Body of pancreas (tissue), 4 donors: ENCODE results near the gene ARID4A. TPM values are rescaled to one million over a fixed set of nuclear protein-coding genes. Genes with fewer than 3 reads are reported as not detected.

ENCODE experiments used
- ATAC-seq: fragments of 150-250 bp; one replicate; pipeline ENCODE4 v1.9.1; 2016
- DNase-seq, 4 donors: peaks; one replicate each; pipeline ENCODE4 v3.0.0-alpha.2; 2019
- H3K27ac ChIP-seq, 4 donors: fragments of 200-600 bp; sonication (generic); 1 replicate in 3 of 4; 2 replicates in 1 of 4; pipeline versions ENCODE4 v1.5.1 to v1.6.1; 2016 to 2019; ENCODE audit warnings: mild to moderate bottlenecking in 1 of 4, mixed read lengths in 1 of 4, moderate library complexity in 1 of 4
- H3K27me3 ChIP-seq, 2 donors: fragments of 200-600 bp; sonication (generic); one replicate each; pipeline ENCODE4 v1.6.0; 2016; ENCODE audit warnings: mild to moderate bottlenecking in 1 of 2
- H3K36me3 ChIP-seq, 2 donors: fragments of 200-600 bp; sonication (generic); replicated peaks in 1 of 2; 2 replicates each; pipeline ENCODE4 v1.5.1; 2016; ENCODE audit warnings: low read depth in 2 of 2; ENCODE audit not compliant: insufficient read depth in 1 of 2
- H3K4me1 ChIP-seq: fragments of 200-600 bp; sonication (generic); one replicate; pipeline ENCODE4 v1.6.0; 2016
- H3K4me3 ChIP-seq, 2 donors: fragments of 200-600 bp; sonication (generic); 1 replicate in 1 of 2; 2 replicates in 1 of 2; pipeline ENCODE4 v1.5.1; 2016 to 2019
- H3K9me3 ChIP-seq, 3 donors: fragments of 200-600 bp; sonication (generic); 1 replicate in 2 of 3; 2 replicates in 1 of 3; pipeline ENCODE4 v1.5.1; 2016
- POLR2A ChIP-seq, 3 donors: fragments of 450-650 bp; IDR thresholded peaks; one replicate each; pipeline ENCODE4 v1.6.1; 2016; ENCODE audit warnings: antibody characterized with exemption in 3 of 3, mild to moderate bottlenecking in 2 of 3
- WGBS, 2 donors: methylation state at CpG; one replicate each; pipeline ENCODE4 v1.1.5; 2017; 5-methylcytosine and 5-hydroxymethylcytosine counted together
- intact Hi-C: fragments of 100-400 bp; cut with DNase I; formaldehyde crosslinking; loops from one replicate; pipeline ENCODE4 v1.15.1; 2023
- total RNA-seq, 2 donors: library from RNA; depleted of rRNA; stranded (reverse); fragments of >200 nt; gene quantifications; one replicate each; pipeline ENCODE4 v1.1.0, GENCODE V29; 2016
- TF ChIP-seq, protein P1 (sequence below), 7 experiments: fragments of 450-650 bp in 4 of 7; fragments of 200-600 bp in 3 of 7; sonication (generic) in 3 of 7; IDR thresholded peaks; one replicate each; pipeline ENCODE4 v1.5.1; 2016 to 2019; ENCODE audit warnings: antibody characterized with exemption in 7 of 7

Gene ARID4A
- total RNA-seq, 2 donors from 2014 or later = 23.6 to 28.3 TPM

GRCh38 chr14:58265401-58265800 is 33.0 kb upstream of the ARID4A start:
- Histone ChIP-seq H3K4me3 (no peak overlapping the region), H3K4me1 (no peaks in the 10 kb centered on the region), H3K36me3 (peaks cover 0 to 37% of the 10 kb centered on the region in 2 donors), H3K27me3 (no peaks in the 10 kb centered on the region), H3K27ac (no peak overlapping the region), H3K9me3 (no peaks in the 10 kb centered on the region)
- no peak for ATAC-seq
- TF ChIP-seq, protein P1, sequence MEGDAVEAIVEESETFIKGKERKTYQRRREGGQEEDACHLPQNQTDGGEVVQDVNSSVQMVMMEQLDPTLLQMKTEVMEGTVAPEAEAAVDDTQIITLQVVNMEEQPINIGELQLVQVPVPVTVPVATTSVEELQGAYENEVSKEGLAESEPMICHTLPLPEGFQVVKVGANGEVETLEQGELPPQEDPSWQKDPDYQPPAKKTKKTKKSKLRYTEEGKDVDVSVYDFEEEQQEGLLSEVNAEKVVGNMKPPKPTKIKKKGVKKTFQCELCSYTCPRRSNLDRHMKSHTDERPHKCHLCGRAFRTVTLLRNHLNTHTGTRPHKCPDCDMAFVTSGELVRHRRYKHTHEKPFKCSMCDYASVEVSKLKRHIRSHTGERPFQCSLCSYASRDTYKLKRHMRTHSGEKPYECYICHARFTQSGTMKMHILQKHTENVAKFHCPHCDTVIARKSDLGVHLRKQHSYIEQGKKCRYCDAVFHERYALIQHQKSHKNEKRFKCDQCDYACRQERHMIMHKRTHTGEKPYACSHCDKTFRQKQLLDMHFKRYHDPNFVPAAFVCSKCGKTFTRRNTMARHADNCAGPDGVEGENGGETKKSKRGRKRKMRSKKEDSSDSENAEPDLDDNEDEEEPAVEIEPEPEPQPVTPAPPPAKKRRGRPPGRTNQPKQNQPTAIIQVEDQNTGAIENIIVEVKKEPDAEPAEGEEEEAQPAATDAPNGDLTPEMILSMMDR (IDR thresholded peaks at IDR 0.05) = no peak
- no peak for TF ChIP-seq POLR2A (IDR thresholded peaks at IDR 0.05)
- no peak for DNase-seq
- intact Hi-C loops = no loop called here

- no peaks in the 10 kb centered on the region for H3K9me3 ChIP-seq
- 59 to 70% methylated on average over 2 of the region's 2 CpGs for WGBS, 2 donors
- TF ChIP-seq, protein P1 (IDR thresholded peaks at IDR 0.05) = no peak
- no peak for TF ChIP-seq POLR2A (IDR thresholded peaks at IDR 0.05)
- no peak overlapping the region for H3K4me3 ChIP-seq
- no peak overlapping the region for H3K27ac ChIP-seq
- intact Hi-C loops = no loop called here
- peaks cover 0 to 21% of the 10 kb centered on the region in 2 donors for H3K36me3 ChIP-seq
- no peak for DNase-seq
- ATAC-seq = no peak
- no peaks in the 10 kb centered on the region for H3K27me3 ChIP-seq
- H3K4me1 ChIP-seq = peaks cover 23% of the 10 kb centered on the region
These were observed 27.7 kb upstream of the ARID4A start for GRCh38 chr14:58270628-58271027.

- intact Hi-C loops = no loop called here
- H3K4me1 ChIP-seq = peaks cover 23% of the 10 kb centered on the region
These were observed 25.6 kb upstream of the ARID4A start for GRCh38 chr14:58272588-58273372.

GRCh38 chr14:58274881-58275280 is 23.5 kb upstream of the ARID4A start:
- no peak for DNase-seq
- no peaks in the 10 kb centered on the region for H3K27me3 ChIP-seq
- no peak for ATAC-seq
- peaks cover 23% of the 10 kb centered on the region for H3K4me1 ChIP-seq
- peaks cover 0 to 10% of the 10 kb centered on the region in 2 donors for H3K36me3 ChIP-seq
- no peak overlapping the region for H3K4me3 ChIP-seq
- TF ChIP-seq, protein P1 (IDR thresholded peaks at IDR 0.05) = no peak
- TF ChIP-seq POLR2A (IDR thresholded peaks at IDR 0.05) = no peak
- no peaks in the 10 kb centered on the region for H3K9me3 ChIP-seq
- H3K27ac ChIP-seq = peak overlapping the region in 1 of 4 donors; percentile 35
- intact Hi-C loops = no loop called here

More at GRCh38 chr14:58272588-58273372, 25.6 kb upstream of the ARID4A start:
- no peaks in the 10 kb centered on the region for H3K9me3 ChIP-seq
- H3K27ac ChIP-seq = peak overlapping the region in 3 of 4 donors; percentile 4 to 59 (median 44)
- ATAC-seq (peak; percentile 83), DNase-seq (peak; percentile 49 to 71 (median 60))
- no peaks in the 10 kb centered on the region for H3K27me3 ChIP-seq
- H3K36me3 ChIP-seq = peaks cover 0 to 20% of the 10 kb centered on the region in 2 donors
- no peak for TF ChIP-seq POLR2A (IDR thresholded peaks at IDR 0.05)
- TF ChIP-seq, protein P1 (IDR thresholded peaks at IDR 0.05) = peak in 5 of 7 experiments; percentile 12 to 42 (median 31)
- H3K4me3 ChIP-seq = no peak overlapping the region
- 46 to 53% methylated on average over 4 of the region's 4 CpGs for WGBS, 2 donors
